Activated CD4-positive, alpha-beta T cell treated with anti-CD3 and anti-CD28 coated beads, Interleukin-2, amount 10 ng/mL, durations not matched to agents 24 days and 14 days (primary cell): ENCODE measurements around the gene CST7. TPM values are rescaled to one million over a fixed set of nuclear protein-coding genes. Genes with fewer than 3 reads are reported as not detected.
"Not testable (repeated sequence)": the region's sequence is repeated elsewhere in the genome, so short reads cannot be mapped to it uniquely, and the experiment has no call there.

ENCODE experiments used
- DNase-seq: peaks from one replicate; pipeline ENCODE4 v3.0.0; 2022
- H3K27ac Mint-ChIP-seq: one replicate; pipeline ENCODE4 v1.8.0; 2022; ENCODE audit warnings: mild to moderate bottlenecking, mixed read lengths
- H3K27me3 Mint-ChIP-seq: one replicate; pipeline ENCODE4 v1.8.0; 2022; ENCODE audit warnings: mixed read lengths
- H3K36me3 Mint-ChIP-seq: one replicate; pipeline ENCODE4 v1.8.0; 2022; ENCODE audit warnings: low read depth, mild to moderate bottlenecking, mixed read lengths
- H3K4me1 Mint-ChIP-seq: one replicate; pipeline ENCODE4 v1.8.0; 2021; ENCODE audit warnings: mixed read lengths
- H3K4me3 Mint-ChIP-seq: one replicate; pipeline ENCODE4 v1.8.0; 2022; ENCODE audit warnings: mild to moderate bottlenecking, moderate library complexity, mixed read lengths
- H3K9me3 Mint-ChIP-seq: one replicate; pipeline ENCODE4 v1.8.0; 2021; ENCODE audit warnings: mixed read lengths
- intact Hi-C: fragments of 100-400 bp; cut with micrococcal nuclease; formaldehyde crosslinking; loops from one replicate; pipeline ENCODE4 v1.15.1; 2023
- total RNA-seq: library from RNA; stranded (reverse); gene quantifications from 2 replicates; pipeline ENCODE4 v1.2.3, GENCODE V29; 2022

CST7 gene
- total RNA-seq, 1 donor from 2014 or later: 115 TPM

GRCh38 chr20:24917056-24917455 is 32.0 kb upstream of the CST7 start:
- Mint-ChIP-seq H3K4me1 (peaks cover 7% of the 10 kb centered on the region), H3K9me3 (no peaks in the 10 kb centered on the region), H3K36me3 (no peaks in the 10 kb centered on the region), H3K27me3 (peaks cover 4% of the 10 kb centered on the region), H3K27ac (no peak overlapping the region), H3K4me3 (no peak overlapping the region)
- DNase-seq: peak; percentile 48
- intact Hi-C loops: loop anchor here (2.0 kb wide), 1 partner anchor 980 kb away; no protein-coding TSS in a partner anchor

GRCh38 chr20:24917797-24918578 is 31.1 kb upstream of the CST7 start:
- intact Hi-C loops: loop anchor here (2.0 kb wide), 1 partner anchor 981 kb away; no protein-coding TSS in a partner anchor
- H3K36me3 Mint-ChIP-seq: no peaks in the 10 kb centered on the region
- no peak overlapping the region for H3K4me3 Mint-ChIP-seq
- H3K4me1 Mint-ChIP-seq: peaks cover 7% of the 10 kb centered on the region
- peaks cover 4% of the 10 kb centered on the region for H3K27me3 Mint-ChIP-seq
- no peaks in the 10 kb centered on the region for H3K9me3 Mint-ChIP-seq
- peak overlapping the region; percentile 22 for H3K27ac Mint-ChIP-seq
- DNase-seq: peak; percentile 85

GRCh38 chr20:24918579-24919566 is 30.2 kb upstream of the CST7 start:
- no peaks in the 10 kb centered on the region for H3K9me3 Mint-ChIP-seq
- DNase-seq: peak; percentile 55
- intact Hi-C loops: no loop called here
- H3K36me3 Mint-ChIP-seq: no peaks in the 10 kb centered on the region
- H3K27me3 Mint-ChIP-seq: peaks cover 4% of the 10 kb centered on the region
- H3K27ac Mint-ChIP-seq: peak overlapping the region; percentile 22
- no peak overlapping the region for H3K4me3 Mint-ChIP-seq
- H3K4me1 Mint-ChIP-seq: peaks cover 7% of the 10 kb centered on the region

GRCh38 chr20:24919665-24920064 is 29.4 kb upstream of the CST7 start:
- H3K27me3 Mint-ChIP-seq, H3K36me3 Mint-ChIP-seq, intact Hi-C loops, H3K4me1 Mint-ChIP-seq, H3K4me3 Mint-ChIP-seq, H3K27ac Mint-ChIP-seq, H3K9me3 Mint-ChIP-seq: not testable (repeated sequence)
- peak; percentile 51 for DNase-seq

GRCh38 chr20:24920706-24921105 is 28.4 kb upstream of the CST7 start:
- intact Hi-C loops, H3K4me1 Mint-ChIP-seq, H3K9me3 Mint-ChIP-seq, H3K27me3 Mint-ChIP-seq, H3K36me3 Mint-ChIP-seq, H3K4me3 Mint-ChIP-seq, H3K27ac Mint-ChIP-seq: not testable (repeated sequence)
- DNase-seq: peak; percentile 32

- H3K9me3 Mint-ChIP-seq, H3K27me3 Mint-ChIP-seq, intact Hi-C loops, H3K27ac Mint-ChIP-seq, H3K36me3 Mint-ChIP-seq, H3K4me3 Mint-ChIP-seq: not testable (repeated sequence)
- peaks cover 37% of the 10 kb centered on the region for H3K4me1 Mint-ChIP-seq
- peak; percentile 37 for DNase-seq
These were observed 19.8 kb upstream of the CST7 start for GRCh38 chr20:24929259-24929658.

- H3K4me1 Mint-ChIP-seq: peaks cover 37% of the 10 kb centered on the region
- H3K27me3 Mint-ChIP-seq, H3K9me3 Mint-ChIP-seq, H3K4me3 Mint-ChIP-seq, H3K36me3 Mint-ChIP-seq: not testable (repeated sequence)
- DNase-seq: peak; percentile 58
- H3K27ac Mint-ChIP-seq: peak overlapping the region; percentile 51
- intact Hi-C loops: loop anchor here (2.0 kb wide), 1 partner anchor 19 kb away; the partner anchor contains the start of gene CST7
These were observed 19.0 kb upstream of the CST7 start for GRCh38 chr20:24929867-24930723.

GRCh38 chr20:24930724-24931688 is 18.1 kb upstream of the CST7 start:
- H3K36me3 Mint-ChIP-seq: not testable (repeated sequence)
- peak overlapping the region; percentile 69 for H3K4me3 Mint-ChIP-seq

GRCh38 chr20:24931893-24932292 is 17.2 kb upstream of the CST7 start:
- intact Hi-C loops: loop anchor here (1.0 to 2.0 kb wide), 2 partner anchors 17 to 60 kb away; partner anchors contain the start of genes APMAP and CST7
- H3K27ac Mint-ChIP-seq: peak overlapping the region; percentile 91

More at GRCh38 chr20:24930724-24931688, 18.1 kb upstream of the CST7 start:
- intact Hi-C loops: loop anchor here (1.0 to 2.0 kb wide), 2 partner anchors 18 to 61 kb away; partner anchors contain the start of genes APMAP and CST7
- peak overlapping the region; percentile 91 for H3K27ac Mint-ChIP-seq
- peaks cover 37% of the 10 kb centered on the region for H3K4me1 Mint-ChIP-seq
- peak; percentile 55 for DNase-seq
- H3K27me3 Mint-ChIP-seq, H3K9me3 Mint-ChIP-seq: not testable (repeated sequence)

GRCh38 chr20:24933266-24933908 is 15.7 kb upstream of the CST7 start:
- intact Hi-C loops: no loop called here
- H3K36me3 Mint-ChIP-seq: peaks cover 2% of the 10 kb centered on the region
- H3K4me3 Mint-ChIP-seq: no peak overlapping the region
- no peaks in the 10 kb centered on the region for H3K27me3 Mint-ChIP-seq
- peak overlapping the region; percentile 91 for H3K27ac Mint-ChIP-seq
- no peak for DNase-seq
- peaks cover 10% of the 10 kb centered on the region for H3K9me3 Mint-ChIP-seq
- H3K4me1 Mint-ChIP-seq: peaks cover 43% of the 10 kb centered on the region

More at GRCh38 chr20:24931893-24932292, 17.2 kb upstream of the CST7 start:
- H3K9me3 Mint-ChIP-seq, H3K27me3 Mint-ChIP-seq, H3K36me3 Mint-ChIP-seq: not testable (repeated sequence)
- DNase-seq: peak; percentile 66
- peaks cover 41% of the 10 kb centered on the region for H3K4me1 Mint-ChIP-seq
- peak overlapping the region; percentile 69 for H3K4me3 Mint-ChIP-seq

GRCh38 chr20:24934101-24934661 is 14.9 kb upstream of the CST7 start:
- Mint-ChIP-seq H3K27ac (no peak overlapping the region), H3K27me3 (no peaks in the 10 kb centered on the region), H3K4me1 (peaks cover 45% of the 10 kb centered on the region), H3K9me3 (peaks cover 10% of the 10 kb centered on the region), H3K4me3 (no peak overlapping the region), H3K36me3 (peaks cover 2% of the 10 kb centered on the region)
- intact Hi-C loops: no loop called here
- DNase-seq: no peak

GRCh38 chr20:24934716-24935115 is 14.4 kb upstream of the CST7 start:
- Mint-ChIP-seq H3K4me1 (peaks cover 45% of the 10 kb centered on the region), H3K27me3 (no peaks in the 10 kb centered on the region), H3K27ac (no peak overlapping the region), H3K4me3 (no peak overlapping the region), H3K9me3 (peaks cover 10% of the 10 kb centered on the region), H3K36me3 (peaks cover 2% of the 10 kb centered on the region)
- intact Hi-C loops: no loop called here
- DNase-seq: no peak
